HepG2 (cell line): ENCODE data around the gene PCLO. TPM values are rescaled to one million over a fixed set of nuclear protein-coding genes. Genes with fewer than 3 reads are reported as not detected.
A peak's percentile ranks its signal among the peaks of the same experiment; 100 is the strongest.

Experiments used
- ATAC-seq: fragments of 200-7000 bp; cut with Tn5 transposase; 3 replicates; pipeline ENCODE4 v1.9.1; 2020; ENCODE audit warnings: mild to moderate bottlenecking, moderate library complexity
- BruUV-seq: library from RNA; stranded (reverse); fragments of 400-500 nt; replicated peaks from 2 replicates; lab custom pipeline; 2021; lab: Mats Ljungman, UMichigan
- CTCF ChIA-PET: fragments of 300-600 bp; formaldehyde crosslinking; extraction: SDS; loops from one replicate; lab custom pipeline; 2021; ENCODE audit warnings: low total read pairs, inconsistent platforms, low intra/inter-chr PET ratio; lab: Yijun Ruan, JAX
- POLR2A ChIA-PET: fragments of 350-600 bp; sonication (Branson Sonifier 250); formaldehyde crosslinking; loops from one replicate; lab custom pipeline; 2020; ENCODE audit warnings: antibody characterized with exemption, inconsistent platforms; lab: Yijun Ruan, JAX
- DNase-seq: peaks from one replicate; pipeline ENCODE4 v3.0.0-alpha.2; 2015; ENCODE audit warnings: low spot score
- FAIRE-seq: peaks from 3 replicates; lab custom pipeline; 2011; peaks lifted over from hg19 to GRCh38; lab: Jason Lieb, UNC
- H2AFZ ChIP-seq: one replicate; pipeline ENCODE4 v1.6.1; 2011; ENCODE audit warnings: low read length, inconsistent platforms
- H3K27ac ChIP-seq: fragments of 300-600 bp; 3 replicates; pipeline ENCODE4 v1.8.0; 2011; ENCODE audit warnings: mixed run types, mild to moderate bottlenecking, mixed read lengths, low read length, inconsistent platforms; ENCODE audit not compliant: insufficient read depth; ENCODE audit errors: extremely low read length
- H3K27me3 ChIP-seq, 2 experiments: fragments of 200-600 bp in 1 of 2; 2 replicates in 1 of 2; 3 replicates in 1 of 2; pipeline versions ENCODE4 v1.6.0 to v1.8.0; 2011; ENCODE audit warnings: low read length in 2 of 2, mild to moderate bottlenecking in 2 of 2, moderate library complexity in 2 of 2, inconsistent platforms in 1 of 2; ENCODE audit not compliant: insufficient read depth in 2 of 2, control insufficient read depth in 1 of 2
- H3K36me3 ChIP-seq, 2 experiments: fragments of 200-600 bp in 1 of 2; replicated peaks in 1 of 2; 2 replicates in 1 of 2; 3 replicates in 1 of 2; pipeline versions ENCODE4 v1.5.1 to v1.8.0; 2011; ENCODE audit warnings: low read length in 2 of 2, inconsistent platforms in 1 of 2; ENCODE audit not compliant: insufficient read depth in 2 of 2, control insufficient read depth in 1 of 2
- H3K4me1 ChIP-seq: 2 replicates; pipeline ENCODE4 v1.5.1; 2012; ENCODE audit warnings: low read length, inconsistent platforms; ENCODE audit not compliant: insufficient read depth
- H3K4me2 ChIP-seq: 2 replicates; pipeline ENCODE4 v1.6.0; 2011; ENCODE audit warnings: low read depth, low read length, inconsistent platforms
- H3K4me3 ChIP-seq, 3 experiments: fragments of 200-600 bp in 1 of 3; sonication (generic), shearing (Covaris generic) in 1 of 3; replicated peaks in 1 of 3; 2 replicates each; pipeline ENCODE4 v1.5.1; 2011 to 2016; ENCODE audit warnings: low read length in 3 of 3, inconsistent platforms in 2 of 3, low read depth in 2 of 3, mild to moderate bottlenecking in 2 of 3, control low read depth in 1 of 3, mixed read lengths in 1 of 3; ENCODE audit not compliant: insufficient read depth in 1 of 3
- H3K79me2 ChIP-seq: one replicate; pipeline ENCODE4 v1.6.1; 2011; ENCODE audit warnings: low read length, inconsistent platforms; ENCODE audit not compliant: insufficient read depth
- H3K9ac ChIP-seq: 2 replicates; pipeline ENCODE4 v1.6.0; 2011; ENCODE audit warnings: mild to moderate bottlenecking, low read depth, low read length, inconsistent platforms; ENCODE audit not compliant: insufficient read depth
- H3K9me3 ChIP-seq: 2 replicates; pipeline ENCODE4 v1.5.1; 2012; ENCODE audit warnings: mild to moderate bottlenecking, low read length
- H4K20me1 ChIP-seq: 2 replicates; pipeline ENCODE4 v1.6.0; 2011; ENCODE audit warnings: inconsistent platforms, mild to moderate bottlenecking, low read length, moderate library complexity; ENCODE audit not compliant: insufficient read depth
- CCDC6 ChIP-seq: sonication (generic); formaldehyde crosslinking; IDR thresholded peaks from 2 replicates; pipeline ENCODE4 v1.8.1; 2022; ENCODE audit warnings: mild to moderate bottlenecking, missing genetic modification reagents, moderate library complexity
- CEBPB ChIP-seq: IDR thresholded peaks from 2 replicates; pipeline ENCODE4 v1.6.1; 2011; ENCODE audit warnings: low read depth, low read length, improper control_type of control experiment, borderline replicate concordance
- SNAI1 ChIP-seq: sonication (generic); formaldehyde crosslinking; IDR thresholded peaks from 2 replicates; pipeline ENCODE4 v1.5.0; 2020; ENCODE audit warnings: mild to moderate bottlenecking, missing genetic modification reagents, borderline replicate concordance
- ZEB1 ChIP-seq: IDR thresholded peaks from 2 replicates; pipeline ENCODE4 v1.6.1; 2012; ENCODE audit warnings: mild to moderate bottlenecking, low read depth, inconsistent platforms; ENCODE audit not compliant: insufficient replicate concordance
- ZNF24 ChIP-seq: fragments of 450-650 bp; IDR thresholded peaks from 2 replicates; pipeline ENCODE4 v1.6.1; 2017; ENCODE audit warnings: antibody characterized with exemption, mild to moderate bottlenecking
- ZNF331 ChIP-seq: sonication (generic); formaldehyde crosslinking; IDR thresholded peaks from 2 replicates; pipeline ENCODE4 v1.4.0; 2020; ENCODE audit warnings: missing genetic modification reagents
- ZNF430 ChIP-seq: sonication (generic); formaldehyde crosslinking; IDR thresholded peaks from 2 replicates; pipeline ENCODE4 v1.9.0; 2021; ENCODE audit warnings: mild to moderate bottlenecking, missing genetic modification reagents
- ZNF510 ChIP-seq: sonication (generic); formaldehyde crosslinking; IDR thresholded peaks from 2 replicates; pipeline ENCODE4 v1.4.0; 2020; ENCODE audit warnings: low read depth, mild to moderate bottlenecking, missing genetic modification reagents
- ZNF564 ChIP-seq: sonication (generic); formaldehyde crosslinking; IDR thresholded peaks from 2 replicates; pipeline ENCODE4 v1.8.1; 2023; ENCODE audit warnings: mild to moderate bottlenecking, missing genetic modification reagents
- ZNF567 ChIP-seq: sonication (generic); formaldehyde crosslinking; IDR thresholded peaks from 2 replicates; pipeline ENCODE4 v1.8.1; 2023; ENCODE audit warnings: mild to moderate bottlenecking, missing genetic modification reagents, borderline replicate concordance
- WGBS: methylation state at CpG from one replicate; pipeline ENCODE4 v1.1.6; 2017; ENCODE audit warnings: low lambda C conversion rate; 5-methylcytosine and 5-hydroxymethylcytosine counted together
- in situ Hi-C: cut with HindIII; loops from 2 replicates; pipeline ENCODE4 v1.10.0; 2017; ENCODE audit warnings: low pct_unique_long_range_greater_than_20kb; ENCODE audit not compliant: extremely low pct_ligation_motif_present
- intact Hi-C: fragments of 100-400 bp; cut with micrococcal nuclease; formaldehyde crosslinking; loops from one replicate; pipeline ENCODE4 v1.10.0; 2022; ENCODE audit not compliant: unreplicated experiment
- polyA plus RNA-seq, 8 experiments: library from polyadenylated mRNA; depleted of rRNA in 3 of 8; stranded (reverse) in 7 of 8; unstranded in 1 of 8; fragments of >200 nt; fragmentation: Illumina TruSeq in 4 of 8; extraction: Trizol in 4 of 8; gene quantifications; 2 replicates each; pipeline versions ENCODE4 v1.2.1 to v1.2.3, GENCODE V29; 2011 to 2016; ENCODE audit warnings: low read depth in 4 of 8, missing spikeins in 1 of 8, mixed read lengths in 1 of 8; ENCODE audit not compliant: insufficient read depth in 1 of 8
- total RNA-seq, 5 experiments: library from RNA; depleted of rRNA; stranded (reverse); fragments of >200 nt; fragmentation: Illumina TruSeq; extraction: Trizol; gene quantifications; 2 replicates each; pipeline ENCODE4 v1.2.3, GENCODE V29; 2016; ENCODE audit warnings: low read depth in 1 of 5
- TF ChIP-seq, protein P1 (sequence below): sonication (generic); formaldehyde crosslinking; conservative IDR thresholded peaks from 2 replicates; pipeline ENCODE4 v1.4.0; 2020; ENCODE audit warnings: missing genetic modification reagents

The PCLO gene
- total and polyA plus RNA-seq, 2 of the 13 experiments (the other 11 are each of a cell fraction or from before 2014, with no cell fraction given), result 0.07 to 0.29 TPM

DNA sequence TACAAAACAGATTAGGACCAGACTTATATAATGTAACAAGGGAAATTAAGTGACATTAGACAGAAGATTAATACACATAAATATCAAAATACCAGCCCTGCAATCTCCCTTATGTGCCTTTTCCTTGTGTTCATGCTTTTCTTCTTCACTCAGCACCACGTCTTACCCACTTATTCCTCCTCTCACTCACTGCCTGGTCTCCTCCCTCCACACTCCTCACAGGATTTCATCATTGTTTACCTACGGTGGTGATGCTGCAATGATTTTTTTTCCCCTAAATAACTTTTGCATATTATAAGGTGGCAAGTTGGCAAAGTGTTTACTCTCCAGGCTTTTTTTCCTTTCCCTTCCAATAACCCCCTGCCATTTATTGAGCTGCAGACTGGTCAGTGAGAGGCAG is 203.2 kb downstream of the PCLO start:
- H4K20me1 ChIP-seq, result no peaks in the 10 kb centered on the region
- 5% methylated on average over 2 of the region's 2 CpGs for WGBS
- DNase-seq, result no peak
- no peaks in the 10 kb centered on the region for H3K9me3 ChIP-seq
- H3K9ac ChIP-seq, result no peak overlapping the region
- intact Hi-C loops, result no loop called here
- TF ChIP-seq ZNF24, result no peak
- TF ChIP-seq CEBPB, result 0 out of 2 replicates have a peak, but pooled peaks have one; percentile 6
- TF ChIP-seq, all 625 proteins: peak for 1
- H3K79me2 ChIP-seq, result no peaks in the 10 kb centered on the region
- FAIRE-seq, result no peak
- no TSS peak for BruUV-seq
- no peak overlapping the region for H3K27ac ChIP-seq
- ATAC-seq, result no peak
- H3K27me3 ChIP-seq, result no peaks in the 10 kb centered on the region
- no peak overlapping the region for H3K4me3 ChIP-seq
- CTCF ChIA-PET, result no interaction called here
- H3K4me2 ChIP-seq, result no peak overlapping the region
- POLR2A ChIA-PET, result no interaction called here
- in situ Hi-C loops, result no loop called here
- no peak overlapping the region for H2AFZ ChIP-seq
- H3K4me1 ChIP-seq, result no peaks in the 10 kb centered on the region
- no peaks in the 10 kb centered on the region for H3K36me3 ChIP-seq

DNA sequence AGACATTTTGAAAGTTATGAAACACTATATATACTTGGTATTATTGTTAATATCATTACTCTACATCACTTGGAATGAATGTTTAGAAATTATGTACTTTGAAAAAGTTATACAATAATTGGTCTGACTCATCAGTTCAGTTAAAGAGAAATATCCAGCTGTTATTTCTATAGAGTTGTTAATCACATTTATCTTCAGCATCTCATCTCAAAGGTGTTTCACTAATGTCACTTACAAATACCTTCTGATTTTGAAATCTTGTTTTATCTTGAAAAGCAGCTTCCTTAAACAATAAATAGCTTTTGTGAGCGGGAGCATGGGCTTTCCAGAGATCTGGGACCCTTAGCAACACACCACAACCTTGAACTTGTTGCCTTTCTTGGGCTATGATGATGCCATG is 205.2 kb downstream of the PCLO start:
- no TSS peak for BruUV-seq
- TF ChIP-seq ZEB1, result no peak
- no peak for TF ChIP-seq ZNF564 (CRISPR knock-in tag)
- TF ChIP-seq CCDC6 (CRISPR knock-in tag), result no peak
- no peak for TF ChIP-seq ZNF567 (CRISPR knock-in tag)
- no peak for TF ChIP-seq ZNF331
- no peak for TF ChIP-seq ZNF430 (CRISPR knock-in tag)
- no peak for TF ChIP-seq SNAI1
- TF ChIP-seq, protein P1, sequence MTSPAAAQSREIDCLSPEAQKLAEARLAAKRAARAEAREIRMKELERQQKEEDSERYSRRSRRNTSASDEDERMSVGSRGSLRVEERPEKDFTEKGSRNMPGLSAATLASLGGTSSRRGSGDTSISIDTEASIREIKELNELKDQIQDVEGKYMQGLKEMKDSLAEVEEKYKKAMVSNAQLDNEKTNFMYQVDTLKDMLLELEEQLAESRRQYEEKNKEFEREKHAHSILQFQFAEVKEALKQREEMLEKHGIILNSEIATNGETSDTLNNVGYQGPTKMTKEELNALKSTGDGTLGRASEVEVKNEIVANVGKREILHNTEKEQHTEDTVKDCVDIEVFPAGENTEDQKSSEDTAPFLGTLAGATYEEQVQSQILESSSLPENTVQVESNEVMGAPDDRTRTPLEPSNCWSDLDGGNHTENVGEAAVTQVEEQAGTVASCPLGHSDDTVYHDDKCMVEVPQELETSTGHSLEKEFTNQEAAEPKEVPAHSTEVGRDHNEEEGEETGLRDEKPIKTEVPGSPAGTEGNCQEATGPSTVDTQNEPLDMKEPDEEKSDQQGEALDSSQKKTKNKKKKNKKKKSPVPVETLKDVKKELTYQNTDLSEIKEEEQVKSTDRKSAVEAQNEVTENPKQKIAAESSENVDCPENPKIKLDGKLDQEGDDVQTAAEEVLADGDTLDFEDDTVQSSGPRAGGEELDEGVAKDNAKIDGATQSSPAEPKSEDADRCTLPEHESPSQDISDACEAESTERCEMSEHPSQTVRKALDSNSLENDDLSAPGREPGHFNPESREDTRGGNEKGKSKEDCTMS, result no peak
- no peak for TF ChIP-seq ZNF510
- no peak overlapping the region for H3K27ac ChIP-seq
- no peaks in the 10 kb centered on the region for H3K4me1 ChIP-seq
- H3K79me2 ChIP-seq, result no peaks in the 10 kb centered on the region
- WGBS, result 3% methylated on average over 1 of the region's 1 CpG
- ATAC-seq (no peak), FAIRE-seq (no peak), DNase-seq (no peak)
- no peaks in the 10 kb centered on the region for H4K20me1 ChIP-seq
- no peak overlapping the region for H3K9ac ChIP-seq
- intact Hi-C loops (no loop called here), in situ Hi-C loops (no loop called here)
- ChIA-PET POLR2A (no interaction called here), CTCF (no interaction called here)
- no peak overlapping the region for H2AFZ ChIP-seq
- H3K27me3 ChIP-seq, result no peaks in the 10 kb centered on the region
- no peak overlapping the region for H3K4me2 ChIP-seq
- H3K4me3 ChIP-seq, result no peak overlapping the region
- H3K9me3 ChIP-seq, result no peaks in the 10 kb centered on the region
- no peaks in the 10 kb centered on the region for H3K36me3 ChIP-seq
